B cell (primary cell): ENCODE data around the gene FAU. TPM values are rescaled to one million over a fixed set of nuclear protein-coding genes. Genes with fewer than 3 reads are reported as not detected.

Experiments used
- ATAC-seq: fragments of 200-7000 bp; cut with Tn5 transposase; one replicate; pipeline ENCODE4 v1.10.0; 2021; ENCODE audit warnings: low read depth, mild to moderate bottlenecking, moderate number of reproducible peaks, moderate library complexity
- CTCF ChIA-PET: fragments of 350-600 bp; sonication (Branson Sonifier 250); formaldehyde crosslinking; loops from one replicate; lab custom pipeline; 2021; ENCODE audit warnings: antibody characterized with exemption, inconsistent platforms; lab: Charles Lee
- POLR2A ChIA-PET: fragments of 350-600 bp; sonication (Branson Sonifier 250); formaldehyde crosslinking; loops from one replicate; lab custom pipeline; 2021; ENCODE audit warnings: antibody characterized with exemption; lab: Charles Lee
- DNase-seq: peaks from one replicate; pipeline ENCODE4 v3.0.0; 2013
- H2AFZ ChIP-seq: 2 replicates; pipeline ENCODE4 v1.6.1; 2012; ENCODE audit warnings: mild to moderate bottlenecking, low read depth, low read length; ENCODE audit not compliant: insufficient read depth, poor library complexity, severe bottlenecking
- H3K27ac ChIP-seq, 2 donors: 1 replicate in 1 of 2; 2 replicates in 1 of 2; pipeline ENCODE4 v1.5.1; 2012 to 2013; ENCODE audit warnings: low read length in 2 of 2, mild to moderate bottlenecking in 2 of 2, moderate library complexity in 1 of 2
- H3K27me3 ChIP-seq, 4 experiments: fragments of 200-600 bp in 1 of 4; sonication (generic) in 1 of 4; replicated peaks in 1 of 4; 1 replicate in 2 of 4; 2 replicates in 2 of 4; pipeline versions ENCODE4 v1.6.1 to v1.7.0; 2013 to 2016; ENCODE audit warnings: low read length in 3 of 4, mild to moderate bottlenecking in 2 of 4, mixed read lengths in 1 of 4, moderate library complexity in 1 of 4; ENCODE audit not compliant: insufficient read depth in 4 of 4, control insufficient read depth in 3 of 4; ENCODE audit errors: control extremely low read depth in 1 of 4
- H3K36me3 ChIP-seq, 2 experiments: replicated peaks in 1 of 2; 1 replicate in 1 of 2; 2 replicates in 1 of 2; pipeline versions ENCODE4 v1.6.1 to v1.7.1; 2013; ENCODE audit warnings: low read length in 1 of 2; ENCODE audit not compliant: insufficient read depth in 2 of 2, control insufficient read depth in 1 of 2; ENCODE audit errors: control extremely low read depth in 1 of 2, extremely low read depth in 1 of 2
- H3K4me1 ChIP-seq, 2 donors: fragments of 200-600 bp in 1 of 2; sonication (generic) in 1 of 2; 1 replicate in 1 of 2; 2 replicates in 1 of 2; pipeline versions ENCODE4 v1.5.1 to v1.6.1; 2013 to 2017; ENCODE audit warnings: low read length in 2 of 2; ENCODE audit not compliant: control insufficient read depth in 2 of 2, insufficient read depth in 2 of 2
- H3K4me2 ChIP-seq: replicated peaks from 2 replicates; pipeline ENCODE3; 2012; ENCODE audit warnings: mild to moderate bottlenecking, low read depth, low read length; ENCODE audit not compliant: poor library complexity, severe bottlenecking
- H3K4me3 ChIP-seq, 5 experiments: fragments of 200-600 bp in 1 of 5; sonication (generic) in 1 of 5; 1 replicate in 3 of 5; 2 replicates in 2 of 5; pipeline versions ENCODE4 v1.5.1 to v1.7.0; 2011 to 2016; ENCODE audit warnings: low read length in 4 of 5, mild to moderate bottlenecking in 4 of 5, low read depth in 2 of 5, control low read depth in 1 of 5, moderate library complexity in 1 of 5; ENCODE audit not compliant: insufficient read depth in 1 of 5; ENCODE audit errors: control extremely low read depth in 1 of 5, extremely low read depth in 1 of 5
- H3K79me2 ChIP-seq: fragments of 200-600 bp; sonication (generic); one replicate; pipeline ENCODE4 v1.6.0; 2016; ENCODE audit warnings: low read length; ENCODE audit not compliant: control insufficient read depth, insufficient read depth
- H3K9ac ChIP-seq: fragments of 200-600 bp; sonication (generic); 2 replicates; pipeline ENCODE4 v1.6.1; 2017; ENCODE audit warnings: mild to moderate bottlenecking, low read length, moderate library complexity
- H3K9me3 ChIP-seq, 3 donors: one replicate each; pipeline versions ENCODE4 v1.6.1 to v1.7.1; 2013; ENCODE audit warnings: low read length in 2 of 3; ENCODE audit not compliant: control insufficient read depth in 2 of 3, insufficient read depth in 1 of 3; ENCODE audit errors: control extremely low read depth in 1 of 3
- H4K20me1 ChIP-seq: 2 replicates; pipeline ENCODE4 v1.6.0; 2012; ENCODE audit warnings: mild to moderate bottlenecking, low read length; ENCODE audit not compliant: insufficient read depth, control insufficient read depth, poor library complexity, severe bottlenecking
- H3K27ac Mint-ChIP-seq: one replicate; pipeline ENCODE4 v1.8.0; 2021; ENCODE audit warnings: mixed read lengths
- H3K27me3 Mint-ChIP-seq: one replicate; pipeline ENCODE4 v1.8.0; 2021; ENCODE audit warnings: mixed read lengths
- H3K4me1 Mint-ChIP-seq: one replicate; pipeline ENCODE4 v1.8.0; 2021; ENCODE audit warnings: mixed read lengths
- H3K4me3 Mint-ChIP-seq: one replicate; pipeline ENCODE4 v1.8.0; 2021; ENCODE audit warnings: mixed read lengths
- H3K9me3 Mint-ChIP-seq: one replicate; pipeline ENCODE4 v1.8.0; 2022; ENCODE audit warnings: mixed read lengths; ENCODE audit not compliant: insufficient read depth
- EZH2 ChIP-seq: IDR thresholded peaks from 2 replicates; pipeline ENCODE4 v1.6.1; 2012; ENCODE audit warnings: borderline replicate concordance, low read depth, mild to moderate bottlenecking, moderate library complexity, low read length; ENCODE audit not compliant: insufficient read depth, poor library complexity, severe bottlenecking
- WGBS: methylation state at CpG from one replicate; pipeline ENCODE4 v1.1.5; 2013; ENCODE audit warnings: missing lambda C conversion rate; ENCODE audit not compliant: insufficient coverage; 5-methylcytosine and 5-hydroxymethylcytosine counted together
- intact Hi-C: fragments of 100-400 bp; cut with micrococcal nuclease; formaldehyde crosslinking; loops from one replicate; pipeline ENCODE4 v1.10.0; 2022
- polyA plus RNA-seq: library from polyadenylated mRNA; depleted of rRNA; stranded (reverse); fragments of >200 nt; gene quantifications from 2 replicates; pipeline ENCODE4 v1.2.3, GENCODE V29; 2012
- total RNA-seq, 2 donors: library from RNA; stranded (reverse); fragments of 120-200 nt in 1 of 2; gene quantifications; 1 replicate in 1 of 2; 2 replicates in 1 of 2; pipeline versions ENCODE4 v1.2.3 to v1.2.4, GENCODE V29; 2013 to 2022
- TF ChIP-seq, protein P1 (sequence below): fragments of 200-600 bp; IDR thresholded peaks from one replicate; pipeline ENCODE4 v1.8.0; 2022; ENCODE audit warnings: antibody characterized with exemption, mild to moderate bottlenecking

FAU gene
- total and polyA plus RNA-seq, 2 donors (not counting 1 experiment from before 2014, with no cell fraction given), result 1,318 to 1,559 TPM

- Histone ChIP-seq H3K9ac (no peak overlapping the region), H3K36me3 (no peaks in the 10 kb centered on the region), H3K79me2 (no peaks in the 10 kb centered on the region), H3K4me3 (no peak overlapping the region), H2AFZ (no peak overlapping the region), H3K9me3 (no peaks in the 10 kb centered on the region), H3K4me2 (no peak overlapping the region), H3K27me3 (no peaks in the 10 kb centered on the region), H3K4me1 (peaks cover 0 to 11% of the 10 kb centered on the region in 2 donors), H3K27ac (no peak overlapping the region), H4K20me1 (no peaks in the 10 kb centered on the region)
- Mint-ChIP-seq H3K4me1 (peaks cover 4% of the 10 kb centered on the region), H3K9me3 (no peaks in the 10 kb centered on the region), H3K27ac (no peak overlapping the region), H3K27me3 (no peaks in the 10 kb centered on the region), H3K4me3 (no peak overlapping the region)
- TF ChIP-seq, protein P1, sequence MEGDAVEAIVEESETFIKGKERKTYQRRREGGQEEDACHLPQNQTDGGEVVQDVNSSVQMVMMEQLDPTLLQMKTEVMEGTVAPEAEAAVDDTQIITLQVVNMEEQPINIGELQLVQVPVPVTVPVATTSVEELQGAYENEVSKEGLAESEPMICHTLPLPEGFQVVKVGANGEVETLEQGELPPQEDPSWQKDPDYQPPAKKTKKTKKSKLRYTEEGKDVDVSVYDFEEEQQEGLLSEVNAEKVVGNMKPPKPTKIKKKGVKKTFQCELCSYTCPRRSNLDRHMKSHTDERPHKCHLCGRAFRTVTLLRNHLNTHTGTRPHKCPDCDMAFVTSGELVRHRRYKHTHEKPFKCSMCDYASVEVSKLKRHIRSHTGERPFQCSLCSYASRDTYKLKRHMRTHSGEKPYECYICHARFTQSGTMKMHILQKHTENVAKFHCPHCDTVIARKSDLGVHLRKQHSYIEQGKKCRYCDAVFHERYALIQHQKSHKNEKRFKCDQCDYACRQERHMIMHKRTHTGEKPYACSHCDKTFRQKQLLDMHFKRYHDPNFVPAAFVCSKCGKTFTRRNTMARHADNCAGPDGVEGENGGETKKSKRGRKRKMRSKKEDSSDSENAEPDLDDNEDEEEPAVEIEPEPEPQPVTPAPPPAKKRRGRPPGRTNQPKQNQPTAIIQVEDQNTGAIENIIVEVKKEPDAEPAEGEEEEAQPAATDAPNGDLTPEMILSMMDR, result no peak
- TF ChIP-seq EZH2, result no peak
- intact Hi-C loops, result no loop called here
- no peak for ATAC-seq
- 100% methylated on average over 1 of the region's 1 CpG for WGBS
- POLR2A ChIA-PET, result no interaction called here
- DNase-seq, result no peak
- CTCF ChIA-PET, result no interaction called here
These were observed 49.3 kb downstream of the FAU start for GRCh38 chr11:65072631-65072966.

GRCh38 chr11:65071907-65072630, 49.9 kb downstream of the FAU start:
- H3K9ac ChIP-seq, result no peak overlapping the region
- POLR2A ChIA-PET, result no interaction called here

More at GRCh38 chr11:65071907-65072630, 49.9 kb downstream of the FAU start:
- H3K9me3 ChIP-seq, result no peaks in the 10 kb centered on the region
- no peaks in the 10 kb centered on the region for H4K20me1 ChIP-seq
- H3K4me1 Mint-ChIP-seq, result peaks cover 4% of the 10 kb centered on the region
- no peaks in the 10 kb centered on the region for H3K9me3 Mint-ChIP-seq
- WGBS, result 88% methylated on average over 2 of the region's 4 CpGs
- no peaks in the 10 kb centered on the region for H3K36me3 ChIP-seq
- no peak overlapping the region for H3K4me2 ChIP-seq
- peak overlapping the region; percentile 21 for H2AFZ ChIP-seq
- peaks cover 0 to 11% of the 10 kb centered on the region in 2 donors for H3K4me1 ChIP-seq
- H3K4me3 Mint-ChIP-seq, result no peak overlapping the region
- no peaks in the 10 kb centered on the region for H3K27me3 Mint-ChIP-seq
- H3K27ac ChIP-seq, result no peak overlapping the region
- no peaks in the 10 kb centered on the region for H3K79me2 ChIP-seq
- TF ChIP-seq, protein P1, result no peak
- no peak for TF ChIP-seq EZH2
- ATAC-seq, result no peak
- intact Hi-C loops, result no loop called here
- DNase-seq, result no peak
- CTCF ChIA-PET, result interaction anchor here (0.6 kb wide), 1 partner anchor 203 kb away, joined by 3 read pairs; no protein-coding TSS in a partner anchor
- no peaks in the 10 kb centered on the region for H3K27me3 ChIP-seq
- H3K4me3 ChIP-seq, result no peak overlapping the region
- H3K27ac Mint-ChIP-seq, result no peak overlapping the region
